Left hindlimb (tissue), 1 donor: ENCODE data around the gene KLHL20.
A peak's percentile ranks its signal among the peaks of the same experiment; 100 is the strongest.
"Not testable (repeated sequence)": the region's sequence is repeated elsewhere in the genome, so short reads cannot be mapped to it uniquely, and the experiment has no call there.

ENCODE experiments used
- DNase-seq: peaks from one replicate; pipeline ENCODE4 v3.0.0-alpha.2; 2018

Gene KLHL20

GRCh38 chr1:173753830-173754229 is 39.0 kb downstream of the KLHL20 start:
- DNase-seq = no peak

GRCh38 chr1:173757666-173758065 is 42.9 kb downstream of the KLHL20 start:
- no peak for DNase-seq

- DNase-seq = no peak
Observed at GRCh38 chr1:173758110-173758509, 43.3 kb downstream of the KLHL20 start.

- DNase-seq = no peak
Observed at GRCh38 chr1:173758980-173759379, 44.2 kb downstream of the KLHL20 start.

- not testable (repeated sequence) for DNase-seq
Observed at GRCh38 chr1:173764331-173764730, 49.5 kb downstream of the KLHL20 start.

- DNase-seq = no peak
Observed at GRCh38 chr1:173768206-173768605, 53.4 kb downstream of the KLHL20 start.

- DNase-seq = no peak
Observed at GRCh38 chr1:173768827-173769226, 54.0 kb downstream of the KLHL20 start.

GRCh38 chr1:173770330-173770729 is 55.5 kb downstream of the KLHL20 start:
- not testable (repeated sequence) for DNase-seq

GRCh38 chr1:173771560-173771959 is 56.8 kb downstream of the KLHL20 start:
- DNase-seq = no peak

GRCh38 chr1:173775578-173776226 is 60.9 kb downstream of the KLHL20 start:
- DNase-seq = no peak

- DNase-seq = no peak
Observed at GRCh38 chr1:173779936-173780335, 65.2 kb downstream of the KLHL20 start.

- no peak for DNase-seq
Observed at GRCh38 chr1:173784997-173785396, 70.2 kb downstream of the KLHL20 start.

GRCh38 chr1:173789841-173790240 is 75.1 kb downstream of the KLHL20 start:
- no peak for DNase-seq

GRCh38 chr1:173798078-173798477 is 83.3 kb downstream of the KLHL20 start:
- no peak for DNase-seq

- DNase-seq = not testable (repeated sequence)
Observed at GRCh38 chr1:173799995-173800394, 85.2 kb downstream of the KLHL20 start.

- no peak for DNase-seq
Observed at GRCh38 chr1:173802961-173803360, 88.2 kb downstream of the KLHL20 start.

- DNase-seq = not testable (repeated sequence)
Observed at GRCh38 chr1:173813654-173814053, 98.9 kb downstream of the KLHL20 start.

GRCh38 chr1:173818459-173818858 is 103.7 kb downstream of the KLHL20 start:
- DNase-seq = no peak

- DNase-seq = no peak
Observed at GRCh38 chr1:173821680-173822079, 106.9 kb downstream of the KLHL20 start.

GRCh38 chr1:173823781-173824314 is 109.1 kb downstream of the KLHL20 start:
- DNase-seq = no peak

GRCh38 chr1:173824315-173825081 is 109.7 kb downstream of the KLHL20 start, which contains the start of the genes CENPL and DARS2:
Gene CENPL (minus strand): TSS chr1:173824883. CDS start chr1:173811299, 13,584 bp downstream.
Gene DARS2 (plus strand): TSS chr1:173824673. CDS start chr1:173825230, 557 bp downstream.
- peak; percentile 97 for DNase-seq

GRCh38 chr1:173827611-173828010 is 112.8 kb downstream of the KLHL20 start:
- no peak for DNase-seq

- DNase-seq = no peak
Observed at GRCh38 chr1:173832748-173833147, 118.0 kb downstream of the KLHL20 start.
